Activated CD4-positive, alpha-beta T cell treated with anti-CD3 and anti-CD28 coated beads, Interleukin-2, amount 10 ng/mL, durations not matched to agents 24 days and 14 days (primary cell): ENCODE data around the gene MCEMP1. TPM values are rescaled to one million over a fixed set of nuclear protein-coding genes. Genes with fewer than 3 reads are reported as not detected.

Experiments
- DNase-seq: peaks from one replicate; pipeline ENCODE4 v3.0.0; 2022
- H3K27ac Mint-ChIP-seq: one replicate; pipeline ENCODE4 v1.8.0; 2022; ENCODE audit warnings: mild to moderate bottlenecking, mixed read lengths
- H3K27me3 Mint-ChIP-seq: one replicate; pipeline ENCODE4 v1.8.0; 2022; ENCODE audit warnings: mixed read lengths
- H3K36me3 Mint-ChIP-seq: one replicate; pipeline ENCODE4 v1.8.0; 2022; ENCODE audit warnings: low read depth, mild to moderate bottlenecking, mixed read lengths
- H3K4me1 Mint-ChIP-seq: one replicate; pipeline ENCODE4 v1.8.0; 2021; ENCODE audit warnings: mixed read lengths
- H3K4me3 Mint-ChIP-seq: one replicate; pipeline ENCODE4 v1.8.0; 2022; ENCODE audit warnings: mild to moderate bottlenecking, moderate library complexity, mixed read lengths
- H3K9me3 Mint-ChIP-seq: one replicate; pipeline ENCODE4 v1.8.0; 2021; ENCODE audit warnings: mixed read lengths
- intact Hi-C: fragments of 100-400 bp; cut with micrococcal nuclease; formaldehyde crosslinking; loops from one replicate; pipeline ENCODE4 v1.15.1; 2023
- total RNA-seq: library from RNA; stranded (reverse); gene quantifications from 2 replicates; pipeline ENCODE4 v1.2.3, GENCODE V29; 2022

MCEMP1 gene
- total RNA-seq, 1 donor from 2014 or later: not detected

- H3K4me3 Mint-ChIP-seq: peak overlapping the region; percentile 79
- no peak overlapping the region for H3K27ac Mint-ChIP-seq
- no peaks in the 10 kb centered on the region for H3K36me3 Mint-ChIP-seq
- intact Hi-C loops: no loop called here
- peaks cover 32% of the 10 kb centered on the region for H3K27me3 Mint-ChIP-seq
- H3K4me1 Mint-ChIP-seq: peaks cover 14% of the 10 kb centered on the region
- peak; percentile 78 for DNase-seq
- no peaks in the 10 kb centered on the region for H3K9me3 Mint-ChIP-seq
Measured at GRCh38 chr19:7670150-7670783, 6.6 kb upstream of the MCEMP1 start.

GRCh38 chr19:7670790-7671189, 6.1 kb upstream of the MCEMP1 start:
- Mint-ChIP-seq H3K9me3 (no peaks in the 10 kb centered on the region), H3K36me3 (no peaks in the 10 kb centered on the region), H3K27me3 (peaks cover 31% of the 10 kb centered on the region), H3K27ac (no peak overlapping the region), H3K4me3 (peak overlapping the region; percentile 79), H3K4me1 (peaks cover 15% of the 10 kb centered on the region)
- no peak for DNase-seq
- intact Hi-C loops: no loop called here

- H3K27me3 Mint-ChIP-seq: peaks cover 38% of the 10 kb centered on the region
- H3K36me3 Mint-ChIP-seq: no peaks in the 10 kb centered on the region
- H3K4me1 Mint-ChIP-seq: peaks cover 28% of the 10 kb centered on the region
- intact Hi-C loops: no loop called here
- H3K27ac Mint-ChIP-seq: no peak overlapping the region
- H3K4me3 Mint-ChIP-seq: no peak overlapping the region
- DNase-seq: no peak
- no peaks in the 10 kb centered on the region for H3K9me3 Mint-ChIP-seq
Measured at GRCh38 chr19:7672522-7672921, 4.4 kb upstream of the MCEMP1 start.

GRCh38 chr19:7674010-7675005, 2.6 kb upstream of the MCEMP1 start:
- H3K4me3 Mint-ChIP-seq: no peak overlapping the region
- H3K36me3 Mint-ChIP-seq: no peaks in the 10 kb centered on the region
- no peak overlapping the region for H3K27ac Mint-ChIP-seq
- intact Hi-C loops: no loop called here
- H3K9me3 Mint-ChIP-seq: no peaks in the 10 kb centered on the region
- H3K4me1 Mint-ChIP-seq: peaks cover 39% of the 10 kb centered on the region
- H3K27me3 Mint-ChIP-seq: peaks cover 43% of the 10 kb centered on the region
- peak; percentile 78 for DNase-seq

GRCh38 chr19:7676376-7676775, 514 bp upstream of the MCEMP1 start:
- DNase-seq: no peak
- Mint-ChIP-seq H3K4me1 (peaks cover 43% of the 10 kb centered on the region), H3K36me3 (no peaks in the 10 kb centered on the region), H3K27me3 (peaks cover 30% of the 10 kb centered on the region), H3K4me3 (peak overlapping the region; percentile 50), H3K9me3 (no peaks in the 10 kb centered on the region), H3K27ac (no peak overlapping the region)
- intact Hi-C loops: no loop called here

GRCh38 chr19:7677669-7678311, 900 bp downstream of the MCEMP1 start:
- Mint-ChIP-seq H3K9me3 (no peaks in the 10 kb centered on the region), H3K36me3 (peaks cover 6% of the 10 kb centered on the region), H3K4me1 (peaks cover 46% of the 10 kb centered on the region), H3K27ac (peak overlapping the region; percentile 23), H3K4me3 (no peak overlapping the region), H3K27me3 (peaks cover 26% of the 10 kb centered on the region)
- intact Hi-C loops: loop anchor here (2.0 kb wide), 1 partner anchor 129 kb away; no protein-coding TSS in a partner anchor
- no peak for DNase-seq

GRCh38 chr19:7678971-7679751, 2.3 kb downstream of the MCEMP1 start:
- Mint-ChIP-seq H3K36me3 (peaks cover 11% of the 10 kb centered on the region), H3K27ac (peak overlapping the region; percentile 84), H3K4me1 (peaks cover 45% of the 10 kb centered on the region), H3K27me3 (peaks cover 22% of the 10 kb centered on the region), H3K9me3 (no peaks in the 10 kb centered on the region), H3K4me3 (peak overlapping the region; percentile 67)
- DNase-seq: peak; percentile 87
- intact Hi-C loops: loop anchor here (2.0 kb wide), 1 partner anchor 128 kb away; no protein-coding TSS in a partner anchor

- Mint-ChIP-seq H3K27me3 (peaks cover 19% of the 10 kb centered on the region), H3K36me3 (peaks cover 11% of the 10 kb centered on the region), H3K4me1 (peaks cover 43% of the 10 kb centered on the region), H3K9me3 (no peaks in the 10 kb centered on the region), H3K27ac (peak overlapping the region; percentile 84), H3K4me3 (peak overlapping the region; percentile 67)
- DNase-seq: no peak
- intact Hi-C loops: loop anchor here (1.0 to 2.0 kb wide), 4 partner anchors 25 to 127 kb away; partner anchors contain the start of genes PET100 and XAB2
Measured at GRCh38 chr19:7679771-7680605, 3.1 kb downstream of the MCEMP1 start.

GRCh38 chr19:7680606-7681339, 3.9 kb downstream of the MCEMP1 start, which contains the start of gene TRAPPC5:
Gene TRAPPC5 (plus strand): TSS chr19:7680833. CDS start chr19:7682254, 1,421 bp downstream.
- peak within 1 kb of the TSS; percentile 96 for H3K27ac Mint-ChIP-seq
- H3K36me3 Mint-ChIP-seq: peaks cover 18% of the 10 kb centered on the region
- intact Hi-C loops: loop anchor here (1.0 to 2.0 kb wide), 6 partner anchors 24 to 119 kb away; partner anchors contain the start of genes PET100 and XAB2
- peak; percentile 98 for DNase-seq
- H3K4me3 Mint-ChIP-seq: peak within 1 kb of the TSS; percentile 97
- H3K9me3 Mint-ChIP-seq: no peaks in the 10 kb centered on the region
- H3K27me3 Mint-ChIP-seq: peaks cover 18% of the 10 kb centered on the region
- H3K4me1 Mint-ChIP-seq: peaks cover 43% of the 10 kb centered on the region

- DNase-seq: peak; percentile 95
- Mint-ChIP-seq H3K27ac (peak overlapping the region; percentile 96), H3K4me1 (peaks cover 37% of the 10 kb centered on the region), H3K27me3 (peaks cover 15% of the 10 kb centered on the region), H3K4me3 (peak overlapping the region; percentile 97), H3K36me3 (peaks cover 18% of the 10 kb centered on the region), H3K9me3 (no peaks in the 10 kb centered on the region)
- intact Hi-C loops: loop anchor here (1.0 to 2.0 kb wide), 5 partner anchors 23 to 118 kb away; partner anchors contain the start of genes PET100 and XAB2
Measured at GRCh38 chr19:7681340-7682174, 4.7 kb downstream of the MCEMP1 start.

GRCh38 chr19:7682175-7682855, 5.4 kb downstream of the MCEMP1 start:
- no peak for DNase-seq
- peaks cover 9% of the 10 kb centered on the region for H3K27me3 Mint-ChIP-seq
- no peak overlapping the region for H3K27ac Mint-ChIP-seq
- H3K4me3 Mint-ChIP-seq: peak overlapping the region; percentile 97
- no peaks in the 10 kb centered on the region for H3K9me3 Mint-ChIP-seq
- H3K4me1 Mint-ChIP-seq: peaks cover 31% of the 10 kb centered on the region
- intact Hi-C loops: no loop called here
- peaks cover 18% of the 10 kb centered on the region for H3K36me3 Mint-ChIP-seq
